Peyer's patch (tissue), 4 donors: ENCODE measurements around the gene FAM83F.

ENCODE experiments used
- CTCF ChIP-seq, 6 experiments: fragments of 450-650 bp in 4 of 6; fragments of 200-600 bp in 2 of 6; sonication (generic) in 1 of 6; IDR thresholded peaks; one replicate each; pipeline ENCODE4 v1.5.1; 2017 to 2019; ENCODE audit warnings: antibody characterized with exemption in 6 of 6, mild to moderate bottlenecking in 3 of 6, moderate library complexity in 1 of 6
- POLR2A ChIP-seq, 2 donors: fragments of 450-650 bp; IDR thresholded peaks; one replicate each; pipeline ENCODE4 v1.5.1; 2017; ENCODE audit warnings: antibody characterized with exemption in 2 of 2, mild to moderate bottlenecking in 2 of 2, moderate library complexity in 2 of 2

GRCh38 chr22:40040927-40041326, 46.2 kb downstream of the FAM83F start:
- TF ChIP-seq POLR2A (IDR thresholded peaks at IDR 0.05) (no peak), CTCF (IDR thresholded peaks at IDR 0.05) (no peak)
